DMS53 treated with DMSO at 0.1 percent for 48 hours (cell line): ENCODE results near the gene MDC1.
"Not testable (repeated sequence)": the region's sequence is repeated elsewhere in the genome, so short reads cannot be mapped to it uniquely, and the experiment has no call there.

ENCODE experiments used
- DNase-seq: peaks from one replicate; lab custom pipeline; 2025; ENCODE audit not compliant: unreplicated experiment; lab: John Stamatoyannopoulos, UW

Gene MDC1

DNA sequence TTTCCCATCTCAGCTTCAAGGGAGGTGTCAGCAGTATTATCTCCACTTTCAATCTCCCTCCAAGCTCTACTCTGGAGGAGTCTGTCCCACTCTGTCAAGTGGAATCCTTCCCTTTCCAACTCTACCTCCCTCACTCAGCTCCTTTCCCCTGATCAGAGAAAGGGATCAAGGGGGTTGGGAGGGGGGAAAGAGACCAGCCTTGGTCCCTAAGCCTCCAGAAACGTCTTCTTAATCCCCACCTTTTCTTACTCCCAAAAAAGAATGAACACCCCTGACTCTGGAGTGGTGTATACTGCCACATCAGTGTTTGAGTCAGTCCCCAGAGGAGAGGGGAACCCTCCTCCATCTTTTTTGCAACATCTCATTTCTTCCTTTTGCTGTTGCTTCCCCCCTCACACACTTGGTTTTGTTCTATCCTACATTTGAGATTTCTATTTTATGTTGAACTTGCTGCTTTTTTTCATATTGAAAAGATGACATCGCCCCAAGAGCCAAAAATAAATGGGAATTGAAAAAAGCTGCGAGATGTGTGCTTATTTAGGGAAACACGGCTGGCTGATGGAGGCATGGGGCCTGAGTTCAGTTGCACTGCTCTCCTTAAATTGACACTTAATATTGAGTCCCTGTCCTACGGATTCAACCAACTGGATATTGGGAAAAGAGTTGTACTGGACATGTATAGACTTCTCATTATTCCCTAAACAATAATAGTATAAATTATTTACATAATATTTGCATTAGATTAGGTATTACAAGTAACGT is 8.0 kb upstream of the MDC1 start:
- DNase-seq = no peak

- DNase-seq = not testable (repeated sequence)
Observed at GRCh38 chr6:30723843-30724741, 7.0 kb upstream of the MDC1 start.

GRCh38 chr6:30723159-30723842 is 6.2 kb upstream of the MDC1 start:
- not testable (repeated sequence) for DNase-seq

DNA sequence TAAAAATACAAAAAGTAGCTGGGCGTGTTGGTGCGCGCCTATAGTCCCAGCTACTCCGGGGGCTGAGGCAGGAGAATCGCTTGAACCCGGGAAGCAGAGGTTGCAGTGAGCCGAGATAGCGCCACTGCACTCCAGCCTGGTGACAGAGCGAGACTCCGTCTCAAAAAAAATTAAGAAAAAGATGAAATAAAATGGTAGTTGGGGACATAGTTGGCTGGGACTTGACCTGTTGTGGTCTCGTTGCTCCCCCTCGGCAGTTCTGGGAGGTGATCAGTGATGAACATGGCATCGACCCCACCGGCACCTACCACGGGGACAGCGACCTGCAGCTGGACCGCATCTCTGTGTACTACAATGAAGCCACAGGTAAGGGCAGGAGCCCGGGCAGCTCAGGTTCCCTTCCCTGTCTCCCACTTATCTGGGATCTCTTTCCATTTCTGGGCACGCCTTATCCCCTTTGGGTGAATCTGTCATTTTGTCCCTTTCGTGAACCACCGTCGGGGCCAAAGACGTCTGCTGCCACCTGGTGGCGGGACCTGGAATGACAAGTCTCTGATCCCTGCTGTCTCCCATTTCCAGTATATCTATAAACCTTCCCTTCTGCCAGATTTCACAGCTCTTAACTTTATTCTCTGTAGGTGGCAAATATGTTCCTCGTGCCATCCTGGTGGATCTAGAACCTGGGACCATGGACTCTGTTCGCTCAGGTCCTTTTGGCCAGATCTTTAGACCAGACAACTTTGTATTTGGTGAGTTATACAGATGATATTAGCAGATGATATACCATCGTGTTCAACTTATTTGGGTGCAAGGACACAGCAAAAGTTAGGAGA is 5.4 kb upstream of the MDC1 start:
- peak; percentile 60 for DNase-seq

GRCh38 chr6:30722025-30722279 is 4.9 kb upstream of the MDC1 start:
- not testable (repeated sequence) for DNase-seq

DNA sequence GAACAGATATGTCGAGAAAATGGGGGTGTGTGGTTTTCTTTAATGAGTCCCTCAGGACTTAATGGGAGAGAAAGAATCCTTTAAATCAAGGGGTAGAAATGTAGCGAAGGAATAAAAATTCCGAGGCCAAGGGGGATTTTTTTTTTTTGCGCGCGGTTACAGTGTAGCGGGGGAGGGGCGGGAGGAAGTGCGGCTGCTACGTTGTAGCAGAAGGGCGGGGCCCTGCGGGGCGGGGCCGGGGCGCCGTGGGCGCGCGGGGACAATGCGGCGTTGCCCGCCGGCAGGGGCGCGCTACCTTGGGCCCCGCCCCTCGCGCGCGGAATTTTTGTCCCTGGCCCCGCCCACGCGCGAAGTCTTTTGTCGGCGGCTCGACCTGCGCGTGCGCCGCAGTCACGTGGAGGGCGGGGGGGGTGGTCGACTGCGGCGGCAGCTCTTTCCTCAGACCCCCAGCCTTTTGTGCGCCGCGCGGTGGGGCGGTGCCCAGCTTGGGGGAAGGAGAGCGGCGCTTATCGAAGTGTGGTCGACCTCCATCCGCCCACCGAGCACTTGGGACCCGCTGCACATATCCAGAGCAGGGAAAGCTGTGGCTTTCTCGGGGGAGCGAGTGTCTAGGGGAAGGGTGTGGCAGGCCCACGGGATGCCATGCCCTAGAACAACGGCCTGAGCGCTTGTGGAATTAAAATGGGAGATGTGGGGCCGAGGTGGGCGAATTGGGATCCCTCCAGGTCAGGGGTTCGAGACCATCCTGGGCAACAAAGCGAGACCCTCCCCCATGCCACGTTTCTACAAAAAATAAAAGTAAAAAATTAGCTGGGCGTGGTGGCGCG is 4.3 kb upstream of the MDC1 start:
- peak; percentile 76 for DNase-seq

DNA sequence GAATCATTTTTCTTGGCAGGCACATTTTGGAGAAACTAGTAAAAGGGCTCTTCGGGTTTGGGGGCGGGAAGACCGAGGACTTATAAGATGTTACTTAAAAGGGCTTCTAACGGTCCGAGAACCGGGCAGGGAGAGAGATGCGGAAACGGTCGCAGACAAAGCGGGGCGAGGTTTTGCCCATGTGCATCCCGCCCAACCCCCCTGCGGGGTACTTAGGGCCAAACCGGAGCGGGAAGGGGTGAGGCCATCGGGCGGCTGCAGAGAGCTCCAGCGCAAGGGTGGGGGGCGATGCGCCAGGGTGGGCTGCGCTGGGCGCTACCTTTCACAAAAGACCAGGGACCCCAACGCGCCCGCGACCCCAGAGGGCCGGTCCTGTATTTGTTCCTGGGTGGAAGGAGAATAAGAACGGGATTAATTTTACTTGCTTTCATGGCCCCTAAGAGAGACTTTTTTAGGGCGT is 3.7 kb upstream of the MDC1 start:
- peak; percentile 49 for DNase-seq

GRCh38 chr6:30719791-30720737 is 3.0 kb upstream of the MDC1 start, which contains the start of gene TUBB:
TSS of gene TUBB (plus strand) at chr6:30720352. CDS start at chr6:30720507, 155 bp downstream.
- peak; percentile 97 for DNase-seq

DNA sequence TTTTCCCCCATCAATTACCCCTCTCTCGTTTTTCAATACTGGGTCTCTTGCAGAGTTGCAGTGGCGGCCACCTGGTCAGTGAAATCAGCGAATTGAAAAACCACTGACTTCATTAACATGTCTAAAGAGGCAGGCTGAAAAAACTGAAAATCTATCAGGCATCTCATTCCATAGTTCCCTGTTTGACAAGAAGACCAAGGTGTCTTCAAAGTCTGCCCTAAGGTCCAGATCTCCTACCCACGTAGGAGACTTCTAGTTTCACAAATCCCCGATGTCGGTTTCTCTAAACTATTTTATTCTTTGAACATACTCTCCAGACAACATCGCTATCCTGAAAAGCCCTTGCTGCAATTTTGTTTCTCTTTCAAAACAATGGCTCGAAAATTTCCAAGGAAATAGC is 2.3 kb upstream of the MDC1 start:
- DNase-seq = no peak

GRCh38 chr6:30717845-30718720 is 1.0 kb upstream of the MDC1 start:
- not testable (repeated sequence) for DNase-seq

- DNase-seq = no peak
Observed at GRCh38 chr6:30716879-30717128, 277 bp downstream of the MDC1 start.

GRCh38 chr6:30714263-30714662 is 2.8 kb downstream of the MDC1 start:
- no peak for DNase-seq

GRCh38 chr6:30712441-30712945 is 4.6 kb downstream of the MDC1 start:
- DNase-seq = no peak

GRCh38 chr6:30711758-30712380 is 5.2 kb downstream of the MDC1 start:
- DNase-seq = no peak

- DNase-seq = no peak
Observed at GRCh38 chr6:30709101-30709868, 7.8 kb downstream of the MDC1 start.

- peak; percentile 88 for DNase-seq
Observed at GRCh38 chr6:30707281-30707850, 9.7 kb downstream of the MDC1 start.
